Colon (tissue), 2 donors: ENCODE data around the gene TCP11.

ENCODE experiments used
- FAIRE-seq: peaks from 2 replicates; lab custom pipeline; 2012; peaks lifted over from hg19 to GRCh38; lab: Jason Lieb, UNC
- donor health status: control.
- donor health status: control.

The TCP11 gene

GRCh38 chr6:35141007-35141655 is at the start of gene TCP11:
Gene TCP11 (minus strand): TSS chr6:35141339. CDS start chr6:35140870, 469 bp downstream.
- FAIRE-seq, result no peak

- FAIRE-seq, result no peak
Measured at GRCh38 chr6:35190306-35190705, 49.2 kb upstream of the TCP11 start.

GRCh38 chr6:35188886-35189285 is 47.7 kb upstream of the TCP11 start:
- FAIRE-seq, result no peak

GRCh38 chr6:35186571-35186970 is 45.4 kb upstream of the TCP11 start:
- no peak for FAIRE-seq

GRCh38 chr6:35185971-35186370 is 44.8 kb upstream of the TCP11 start:
- FAIRE-seq, result no peak

DNA sequence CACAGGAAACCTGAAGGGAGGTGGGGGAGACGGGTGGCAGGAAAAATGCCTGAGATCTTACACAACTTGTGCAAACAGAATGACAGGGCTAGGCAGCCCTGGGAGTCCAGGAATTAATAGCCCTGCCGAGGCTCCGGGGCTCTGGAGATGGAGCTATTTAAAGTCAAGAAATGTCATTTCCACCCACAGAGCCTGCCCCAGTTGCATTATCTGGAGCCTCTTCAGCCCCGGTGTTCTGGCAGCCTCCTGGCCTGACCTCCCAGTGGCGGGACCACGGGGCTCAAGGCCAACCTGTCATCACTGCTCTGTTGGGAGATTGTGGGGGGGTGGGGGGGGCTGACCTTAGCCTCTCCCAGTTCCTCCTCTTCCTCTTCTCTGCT is 44.2 kb upstream of the TCP11 start:
- FAIRE-seq, result no peak

- FAIRE-seq, result no peak
Measured at GRCh38 chr6:35184580-35185301, 43.6 kb upstream of the TCP11 start.

DNA sequence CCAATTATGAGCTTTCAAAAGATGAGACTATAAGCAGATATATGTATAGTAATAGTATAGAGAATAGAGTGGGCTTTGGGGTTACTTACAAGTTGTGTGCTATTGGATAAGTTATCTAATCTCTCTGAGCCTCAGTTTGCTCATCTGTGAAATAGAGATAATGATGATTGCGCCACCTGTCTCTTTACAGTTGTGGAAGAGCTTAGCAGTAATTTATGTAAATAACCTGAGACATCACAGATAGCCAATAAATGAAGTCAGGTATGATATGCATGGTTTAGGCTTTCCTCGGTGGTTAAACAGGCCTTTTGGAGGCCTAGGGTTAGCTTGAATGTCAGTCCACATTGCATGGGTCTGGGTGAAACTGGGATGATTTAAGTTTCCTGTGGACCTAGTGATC is 42.8 kb upstream of the TCP11 start:
- no peak for FAIRE-seq

DNA sequence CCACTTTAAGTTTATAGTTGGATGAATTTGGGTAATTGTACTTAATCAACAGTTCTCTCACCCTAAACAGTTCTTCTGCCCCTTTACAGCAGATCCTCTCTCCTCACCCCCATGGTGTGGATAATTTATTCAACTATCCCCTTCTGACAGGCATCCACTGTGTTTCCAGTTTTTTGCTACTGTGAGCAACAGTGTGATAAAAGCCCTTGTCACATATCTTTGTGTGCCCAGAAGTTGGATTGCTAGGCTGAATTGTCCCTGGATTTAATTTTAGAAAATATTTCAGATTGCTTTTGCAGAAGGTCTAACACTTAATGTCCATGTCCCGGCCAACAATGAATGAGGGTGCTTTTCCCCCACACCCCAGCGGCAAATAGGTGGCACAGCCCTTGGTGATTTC is 42.1 kb upstream of the TCP11 start:
- no peak for FAIRE-seq

- no peak for FAIRE-seq
Measured at GRCh38 chr6:35181933-35182612, 40.9 kb upstream of the TCP11 start.

- FAIRE-seq, result no peak
Measured at GRCh38 chr6:35181308-35181932, 40.3 kb upstream of the TCP11 start.

GRCh38 chr6:35179901-35180535 is 38.9 kb upstream of the TCP11 start:
- no peak for FAIRE-seq

DNA sequence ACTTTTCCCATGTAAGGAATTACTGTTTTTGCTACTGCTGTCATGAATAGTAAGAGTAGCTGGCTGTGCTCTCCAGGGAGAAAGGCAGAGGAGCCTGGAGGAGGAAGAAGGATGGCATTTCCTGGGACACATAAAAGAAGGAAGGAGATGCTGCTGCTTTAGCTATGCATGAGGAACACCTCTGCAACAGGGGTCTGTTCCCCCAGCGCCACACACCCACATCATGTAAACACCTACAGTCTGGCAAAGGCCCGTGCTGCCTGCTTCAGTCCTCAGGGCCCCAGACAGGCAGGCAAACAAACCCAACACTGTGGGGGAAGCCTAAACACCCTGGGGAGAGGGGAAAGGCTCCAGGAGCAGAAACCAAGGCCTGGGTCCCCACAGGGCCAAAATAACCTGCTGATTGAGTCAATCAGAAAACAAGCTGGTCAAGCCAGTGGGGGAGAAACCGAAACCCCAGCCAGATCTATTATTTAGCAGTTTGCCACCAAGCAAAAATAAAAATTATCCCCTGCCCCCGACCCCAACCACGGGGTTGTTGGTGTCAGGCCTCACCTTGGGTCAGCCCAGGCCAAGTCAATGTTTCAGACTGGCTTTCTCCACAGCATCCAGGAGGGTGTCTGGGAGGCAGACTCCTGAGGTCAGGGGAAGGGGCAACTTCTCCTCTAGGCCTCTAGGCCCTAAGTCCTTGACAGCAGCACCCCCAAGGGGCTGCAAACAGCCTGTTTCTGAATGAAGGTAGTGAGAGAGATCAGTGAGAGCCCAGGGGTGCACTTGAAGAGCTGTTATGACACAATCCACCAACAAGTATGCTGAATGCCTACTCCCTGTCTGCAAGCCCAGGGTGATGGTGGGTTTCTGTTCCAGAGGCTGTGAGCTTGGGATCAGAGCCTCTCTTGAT is 38.0 kb upstream of the TCP11 start:
- FAIRE-seq, result no peak

DNA sequence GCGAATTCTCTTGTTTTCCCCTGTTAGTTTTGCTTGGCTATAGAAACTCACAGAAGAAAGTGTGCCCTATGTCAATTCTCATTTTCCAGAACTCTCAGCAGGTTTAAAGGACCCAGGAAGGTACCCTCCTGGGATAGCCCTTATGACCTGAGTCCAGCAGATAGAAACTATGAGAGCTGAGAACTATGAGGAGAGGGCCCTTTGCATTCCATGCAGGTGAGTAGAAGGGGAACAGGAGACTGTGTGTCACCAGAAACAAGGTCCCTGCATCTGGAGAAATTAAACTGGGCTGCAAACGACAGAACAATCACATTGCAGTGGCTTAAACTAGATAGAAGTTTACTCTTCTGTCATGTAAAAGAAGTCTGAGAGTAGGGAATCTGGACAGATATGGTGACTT is 36.9 kb upstream of the TCP11 start:
- FAIRE-seq, result no peak

GRCh38 chr6:35177596-35177995 is 36.5 kb upstream of the TCP11 start:
- no peak for FAIRE-seq

GRCh38 chr6:35177157-35177556 is 36.0 kb upstream of the TCP11 start:
- FAIRE-seq, result no peak

DNA sequence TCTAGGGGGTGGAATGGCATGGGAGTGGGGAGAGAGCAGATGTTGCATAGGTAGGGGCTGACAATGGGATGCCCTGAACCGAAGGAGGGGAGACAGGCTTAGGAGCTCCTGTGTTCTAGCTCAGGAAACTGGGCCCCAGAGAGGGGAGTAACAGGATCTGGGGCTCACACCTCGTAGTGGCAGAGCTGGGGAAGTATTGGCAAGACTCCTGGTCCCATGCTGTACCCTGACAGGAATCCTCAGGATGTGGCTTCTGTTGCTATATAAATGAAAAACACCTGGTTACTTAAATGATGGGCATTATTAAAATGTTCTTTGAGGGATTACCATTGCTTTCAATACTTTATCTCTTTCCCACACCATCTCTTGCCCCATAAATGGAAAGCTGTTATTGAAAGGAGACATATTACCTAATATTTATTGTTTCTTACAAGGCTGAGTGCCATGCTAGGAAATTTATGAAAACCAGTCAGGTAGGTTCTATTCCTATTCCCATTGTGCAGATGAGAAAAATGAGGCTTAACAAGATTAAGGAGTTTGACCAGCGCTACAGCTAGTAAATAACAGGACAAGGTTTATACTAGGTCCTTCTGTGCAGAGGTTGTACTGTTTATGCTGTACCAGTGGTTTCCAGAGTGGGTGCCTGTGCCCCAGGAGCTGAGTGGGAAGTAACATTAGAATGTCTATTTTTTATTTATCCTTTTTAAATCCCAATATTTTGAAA is 35.3 kb upstream of the TCP11 start:
- no peak for FAIRE-seq

- no peak for FAIRE-seq
Measured at GRCh38 chr6:35174501-35174900, 33.4 kb upstream of the TCP11 start.

DNA sequence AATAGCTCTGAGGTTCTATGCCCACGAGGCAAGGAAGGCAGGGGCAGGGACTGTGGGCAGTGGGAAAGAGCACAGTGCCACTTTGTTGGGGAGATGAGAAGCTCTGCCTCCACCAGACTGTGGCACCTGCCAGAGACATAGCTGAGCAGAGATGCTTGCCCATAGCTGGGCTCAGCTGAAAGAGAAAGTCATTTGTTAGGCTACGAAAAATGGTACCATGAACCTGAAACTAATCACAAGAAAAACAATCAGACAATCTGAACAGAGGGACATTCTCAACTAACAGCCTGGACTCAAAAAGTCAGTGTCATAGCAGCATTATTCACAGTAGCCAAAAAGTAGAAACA is 32.9 kb upstream of the TCP11 start:
- no peak for FAIRE-seq

DNA sequence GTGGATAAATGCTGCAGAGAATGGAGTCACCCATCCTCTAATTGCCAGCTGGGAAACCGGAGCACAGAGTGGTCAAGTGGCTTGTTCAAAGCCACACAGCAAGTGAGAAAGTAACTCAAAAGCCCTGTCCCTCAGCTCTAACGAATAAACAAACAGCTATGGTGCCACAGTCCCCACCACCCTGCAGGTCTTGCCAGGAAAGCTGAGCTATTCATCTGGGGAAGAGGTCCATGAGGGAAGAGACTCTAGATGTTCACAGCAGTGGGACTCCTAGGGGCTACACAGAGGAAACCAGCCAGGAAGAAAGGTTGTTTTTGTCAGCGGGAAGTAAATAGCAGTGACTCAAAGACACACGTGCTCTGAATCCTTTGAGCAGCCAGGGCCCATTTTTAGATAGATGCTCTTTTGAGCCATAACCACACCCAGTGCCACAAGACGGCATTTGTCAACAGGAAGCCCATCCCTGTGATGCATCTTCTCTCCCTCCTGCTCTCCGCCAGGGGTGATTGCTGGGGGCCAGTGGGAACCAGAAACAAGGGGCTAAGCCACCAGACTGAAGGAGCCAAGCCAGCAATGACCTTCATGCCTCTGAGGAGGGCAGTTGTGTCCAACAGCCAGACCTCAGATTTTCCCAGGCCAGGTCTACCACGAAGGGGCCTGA is 32.4 kb upstream of the TCP11 start:
- no peak for FAIRE-seq
